HG02763 (cell line): ENCODE results near the gene BCL7A.

ENCODE experiments used
- ATAC-seq: cut with Tn5 transposase; IDR thresholded peaks from one replicate; pipeline ENCODE4 v1.9.1; 2021; ENCODE audit warnings: mild to moderate bottlenecking, moderate library complexity; ENCODE audit not compliant: unreplicated experiment

Gene BCL7A

GRCh38 chr12:121996945-121997612 is 24.6 kb upstream of the BCL7A start:
- no peak for ATAC-seq

- ATAC-seq, result no peak
These were observed 20.0 kb upstream of the BCL7A start for GRCh38 chr12:122001466-122002209.

GRCh38 chr12:122003651-122004611 is 17.8 kb upstream of the BCL7A start:
- ATAC-seq, result no peak

- ATAC-seq, result no peak
These were observed 17.0 kb upstream of the BCL7A start for GRCh38 chr12:122004633-122005071.

- ATAC-seq, result no peak
These were observed 16.4 kb upstream of the BCL7A start for GRCh38 chr12:122005252-122005776.

GRCh38 chr12:122006186-122006926 is 15.3 kb upstream of the BCL7A start:
- no peak for ATAC-seq

- ATAC-seq, result no peak
These were observed 11.9 kb upstream of the BCL7A start for GRCh38 chr12:122009741-122010140.

GRCh38 chr12:122012184-122012583 is 9.5 kb upstream of the BCL7A start:
- no peak for ATAC-seq

- ATAC-seq, result no peak
These were observed 8.5 kb upstream of the BCL7A start for GRCh38 chr12:122013136-122013535.

GRCh38 chr12:122013791-122014590 is 7.7 kb upstream of the BCL7A start:
- ATAC-seq, result no peak

- no peak for ATAC-seq
These were observed 6.9 kb upstream of the BCL7A start for GRCh38 chr12:122014781-122015180.

- no peak for ATAC-seq
These were observed 3.2 kb upstream of the BCL7A start for GRCh38 chr12:122018457-122018856.

GRCh38 chr12:122018937-122019336 is 2.7 kb upstream of the BCL7A start:
- no peak for ATAC-seq

GRCh38 chr12:122020795-122021192 is 890 bp upstream of the BCL7A start:
- ATAC-seq, result no peak

- no peak for ATAC-seq
These were observed 377 bp upstream of the BCL7A start for GRCh38 chr12:122021193-122021821.

- ATAC-seq, result no peak
These were observed 982 bp downstream of the BCL7A start for GRCh38 chr12:122022393-122023338.

- ATAC-seq, result no peak
These were observed 1.9 kb downstream of the BCL7A start for GRCh38 chr12:122023339-122024131.
